DOHH2 (cell line): ENCODE measurements around the gene DUSP16.

Experiments
- H3F3A ChIP-seq: fragments of 200-600 bp; sonication (generic), shearing (Covaris generic); 2 replicates; pipeline ENCODE4 v1.6.0; 2016; ENCODE audit warnings: antibody characterized with exemption, mild to moderate bottlenecking; ENCODE audit not compliant: control insufficient read depth, insufficient read depth
- H3K27ac ChIP-seq: fragments of 200-600 bp; sonication (generic); 2 replicates; pipeline ENCODE4 v1.5.1; 2014; ENCODE audit warnings: low read depth, mild to moderate bottlenecking, low read length, moderate library complexity
- H3K27me3 ChIP-seq: fragments of 200-600 bp; sonication (generic); 2 replicates; pipeline ENCODE4 v1.6.1; 2014; ENCODE audit warnings: mild to moderate bottlenecking, low read length, mixed read lengths; ENCODE audit not compliant: control insufficient read depth
- H3K36me3 ChIP-seq: fragments of 200-600 bp; sonication (generic); 2 replicates; pipeline ENCODE4 v1.6.1; 2014; ENCODE audit warnings: mild to moderate bottlenecking, low read length, moderate library complexity, mixed read lengths; ENCODE audit not compliant: control insufficient read depth
- H3K4me1 ChIP-seq: fragments of 200-600 bp; sonication (generic); 2 replicates; pipeline ENCODE4 v1.6.1; 2014; ENCODE audit warnings: mild to moderate bottlenecking, low read length, mixed read lengths; ENCODE audit not compliant: control insufficient read depth
- H3K4me2 ChIP-seq: fragments of 200-600 bp; sonication (generic); 2 replicates; pipeline ENCODE4 v1.6.0; 2014; ENCODE audit warnings: mild to moderate bottlenecking, low read length, moderate library complexity
- H3K4me3 ChIP-seq: fragments of 200-600 bp; sonication (generic); 2 replicates; pipeline ENCODE4 v1.5.1; 2014; ENCODE audit warnings: mild to moderate bottlenecking, low read length, mixed read lengths
- H3K79me2 ChIP-seq: fragments of 200-600 bp; sonication (generic); 2 replicates; pipeline ENCODE4 v1.6.1; 2014; ENCODE audit warnings: mild to moderate bottlenecking, low read length, mixed read lengths; ENCODE audit not compliant: control insufficient read depth
- H3K9me2 ChIP-seq: fragments of 200-600 bp; sonication (generic); replicated peaks from 2 replicates; pipeline ENCODE4 v1.6.1; 2014; ENCODE audit warnings: mild to moderate bottlenecking, low read length, mixed read lengths; ENCODE audit not compliant: control insufficient read depth
- H3K9me3 ChIP-seq: fragments of 200-600 bp; sonication (generic); 2 replicates; pipeline ENCODE4 v1.6.1; 2014; ENCODE audit warnings: antibody characterized with exemption, low read length, mixed read lengths; ENCODE audit not compliant: control insufficient read depth, insufficient read depth
- H4K20me1 ChIP-seq: fragments of 200-600 bp; sonication (generic); 2 replicates; pipeline ENCODE4 v1.6.0; 2014; ENCODE audit warnings: low read depth, mild to moderate bottlenecking, antibody characterized with exemption, low read length, moderate library complexity; ENCODE audit not compliant: control insufficient read depth, insufficient read depth
- CTCF ChIP-seq: fragments of 200-600 bp; sonication (generic); IDR thresholded peaks from one replicate; pipeline ENCODE4 v1.5.1; 2014; ENCODE audit warnings: antibody characterized with exemption, mild to moderate bottlenecking, low read depth, low read length; ENCODE audit not compliant: poor library complexity, severe bottlenecking
- EZH2phosphoT487 ChIP-seq: fragments of 200-600 bp; sonication (generic); IDR thresholded peaks from 2 replicates; pipeline ENCODE4 v1.6.1; 2017; ENCODE audit warnings: borderline replicate concordance, mild to moderate bottlenecking, antibody characterized with exemption, low read length, moderate library complexity, mixed read lengths

The DUSP16 gene

GRCh38 chr12:12477532-12477890 is 85.2 kb downstream of the DUSP16 start:
- no peak overlapping the region for H3K27ac ChIP-seq
- H3K4me1 ChIP-seq: no peaks in the 10 kb centered on the region
- H3K36me3 ChIP-seq: peaks cover 3% of the 10 kb centered on the region; the same call in 1 of the 2 replicates
- no peaks in the 10 kb centered on the region for H3F3A ChIP-seq
- no peak overlapping the region for H3K4me2 ChIP-seq
- H3K9me3 ChIP-seq: no peaks in the 10 kb centered on the region
- no peaks in the 10 kb centered on the region for H4K20me1 ChIP-seq
- no peaks in the 10 kb centered on the region for H3K9me2 ChIP-seq
- no peak for TF ChIP-seq EZH2phosphoT487
- TF ChIP-seq CTCF: no peak
- H3K4me3 ChIP-seq: no peak overlapping the region
- H3K27me3 ChIP-seq: no peaks in the 10 kb centered on the region
- no peaks in the 10 kb centered on the region for H3K79me2 ChIP-seq

- Histone ChIP-seq H3K36me3 (peaks cover 3% of the 10 kb centered on the region; the same call in 1 of the 2 replicates), H4K20me1 (no peaks in the 10 kb centered on the region)
These were observed 85.7 kb downstream of the DUSP16 start for GRCh38 chr12:12476857-12477531.

GRCh38 chr12:12474931-12475795 is 87.5 kb downstream of the DUSP16 start:
- no peaks in the 10 kb centered on the region for H3K27me3 ChIP-seq
- no peak overlapping the region for H3K4me2 ChIP-seq
- H3K79me2 ChIP-seq: no peaks in the 10 kb centered on the region
- TF ChIP-seq EZH2phosphoT487 (no peak), CTCF (no peak)
- H3K4me3 ChIP-seq: no peak overlapping the region
- H3K9me2 ChIP-seq: no peaks in the 10 kb centered on the region
- H3K27ac ChIP-seq: no peak overlapping the region
- H4K20me1 ChIP-seq: no peaks in the 10 kb centered on the region
- no peaks in the 10 kb centered on the region for H3F3A ChIP-seq
- no peaks in the 10 kb centered on the region for H3K4me1 ChIP-seq
- no peaks in the 10 kb centered on the region for H3K9me3 ChIP-seq
- peaks cover 3% of the 10 kb centered on the region; the same call in 1 of the 2 replicates for H3K36me3 ChIP-seq

More at GRCh38 chr12:12476857-12477531, 85.7 kb downstream of the DUSP16 start:
- Histone ChIP-seq H3K9me2 (no peaks in the 10 kb centered on the region), H3K9me3 (no peaks in the 10 kb centered on the region), H3K4me2 (no peak overlapping the region), H3K27me3 (no peaks in the 10 kb centered on the region), H3K4me3 (no peak overlapping the region), H3K79me2 (no peaks in the 10 kb centered on the region), H3K27ac (no peak overlapping the region), H3F3A (no peaks in the 10 kb centered on the region), H3K4me1 (no peaks in the 10 kb centered on the region)
- no peak for TF ChIP-seq EZH2phosphoT487
- TF ChIP-seq CTCF: no peak
